Muscle layer of duodenum (tissue), 2 donors: ENCODE measurements around the gene PTAR1.

Source experiments
- H3K27ac ChIP-seq: one replicate; pipeline ENCODE4 v1.7.0; 2013; ENCODE audit warnings: mild to moderate bottlenecking, low read length
- H3K27me3 ChIP-seq: one replicate; pipeline ENCODE4 v1.7.0; 2013; ENCODE audit warnings: low read depth, mild to moderate bottlenecking, control low read depth, low read length
- H3K36me3 ChIP-seq, 2 donors: one replicate each; pipeline ENCODE4 v1.7.0; 2013; ENCODE audit warnings: low read length in 2 of 2, control low read depth in 1 of 2, mild to moderate bottlenecking in 1 of 2; ENCODE audit not compliant: insufficient read depth in 2 of 2, control insufficient read depth in 1 of 2
- H3K4me1 ChIP-seq, 2 donors: one replicate each; pipeline ENCODE4 v1.7.0; 2013; ENCODE audit warnings: low read length in 2 of 2, mild to moderate bottlenecking in 2 of 2, control low read depth in 1 of 2, moderate library complexity in 1 of 2; ENCODE audit not compliant: insufficient read depth in 2 of 2, control insufficient read depth in 1 of 2
- H3K4me3 ChIP-seq, 2 donors: one replicate each; pipeline ENCODE4 v1.7.0; 2013; ENCODE audit warnings: low read length in 2 of 2, low read depth in 1 of 2, mild to moderate bottlenecking in 1 of 2
- H3K9me3 ChIP-seq, 2 donors: one replicate each; pipeline ENCODE4 v1.7.0; 2013; ENCODE audit warnings: low read length in 2 of 2, control low read depth in 1 of 2, mild to moderate bottlenecking in 1 of 2; ENCODE audit not compliant: control insufficient read depth in 1 of 2
- donor health status: healthy.

Gene PTAR1

DNA sequence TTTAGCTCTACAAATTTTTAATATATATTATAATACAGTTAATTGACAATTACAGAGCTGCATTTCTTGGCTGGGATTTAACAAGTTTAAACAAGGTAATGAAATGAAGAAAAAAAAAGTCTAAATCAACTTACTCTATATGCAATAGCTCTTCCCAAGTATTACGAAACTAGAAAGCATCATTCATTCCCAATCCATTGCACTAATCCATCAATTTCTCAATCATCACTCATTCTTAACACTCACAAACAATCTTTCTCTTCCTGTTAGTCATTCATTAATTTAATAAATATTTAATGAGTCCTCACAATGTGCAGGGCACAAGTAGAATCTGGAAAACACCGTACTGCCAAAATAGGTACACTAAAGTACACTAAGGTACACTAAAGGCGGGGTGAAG lies 44.7 kb downstream of the PTAR1 start:
- Histone ChIP-seq H3K4me1 (no peaks in the 10 kb centered on the region), H3K36me3 (peaks cover 14 to 30% of the 10 kb centered on the region in 2 donors)

DNA sequence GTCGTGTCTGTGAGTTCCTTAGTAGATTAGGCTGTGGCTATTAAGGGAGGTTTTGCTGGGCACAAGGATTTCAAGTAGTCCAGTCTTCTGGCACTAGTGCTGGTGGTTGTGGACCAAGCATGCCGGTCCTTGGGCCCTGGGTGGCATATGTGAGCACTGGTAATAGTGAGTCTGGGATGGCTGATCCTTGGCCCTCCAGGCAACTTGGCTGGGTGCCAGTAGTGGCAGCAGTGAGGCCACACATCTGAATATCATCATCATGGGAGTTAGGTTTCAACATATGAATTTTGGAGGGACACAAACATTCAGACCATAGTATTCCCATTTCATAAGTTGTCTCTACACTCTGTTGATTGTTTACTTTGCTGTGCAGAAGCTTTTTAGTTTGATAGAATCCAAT lies 62.3 kb downstream of the PTAR1 start:
- Histone ChIP-seq H3K9me3 (peaks cover 19 to 22% of the 10 kb centered on the region in 2 donors), H3K27ac (no peak overlapping the region), H3K4me1 (no peaks in the 10 kb centered on the region), H3K4me3 (peak overlapping the region in 1 of 2 donors; percentile 19), H3K36me3 (no peaks in the 10 kb centered on the region), H3K27me3 (no peaks in the 10 kb centered on the region)

More for the DNA sequence above, 44.7 kb downstream of the PTAR1 start:
- H3K27me3 ChIP-seq: no peaks in the 10 kb centered on the region
- H3K27ac ChIP-seq: no peak overlapping the region
- H3K4me3 ChIP-seq: no peak overlapping the region
- no peaks in the 10 kb centered on the region for H3K9me3 ChIP-seq

DNA sequence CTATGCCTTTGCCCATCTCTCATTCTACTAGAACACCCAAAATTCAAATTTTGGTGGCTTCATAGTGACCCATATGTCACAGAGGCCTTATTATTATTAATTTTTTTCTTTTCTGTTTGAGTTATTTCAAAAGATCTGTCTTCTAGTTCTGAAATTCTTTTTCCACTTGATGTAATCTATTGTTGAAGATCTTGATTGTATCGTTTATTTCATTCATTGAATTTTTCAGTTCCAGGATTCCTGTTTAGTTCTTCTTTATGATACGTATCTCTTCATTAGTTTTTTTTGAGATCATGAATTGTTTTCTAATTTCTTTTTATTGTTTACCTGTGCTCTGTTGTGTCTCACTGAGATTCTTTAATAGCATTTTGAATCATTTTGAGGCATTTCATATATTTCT lies 63.0 kb downstream of the PTAR1 start:
- Histone ChIP-seq H3K9me3 (peaks cover 18 to 19% of the 10 kb centered on the region in 2 donors), H3K4me1 (no peaks in the 10 kb centered on the region)

DNA sequence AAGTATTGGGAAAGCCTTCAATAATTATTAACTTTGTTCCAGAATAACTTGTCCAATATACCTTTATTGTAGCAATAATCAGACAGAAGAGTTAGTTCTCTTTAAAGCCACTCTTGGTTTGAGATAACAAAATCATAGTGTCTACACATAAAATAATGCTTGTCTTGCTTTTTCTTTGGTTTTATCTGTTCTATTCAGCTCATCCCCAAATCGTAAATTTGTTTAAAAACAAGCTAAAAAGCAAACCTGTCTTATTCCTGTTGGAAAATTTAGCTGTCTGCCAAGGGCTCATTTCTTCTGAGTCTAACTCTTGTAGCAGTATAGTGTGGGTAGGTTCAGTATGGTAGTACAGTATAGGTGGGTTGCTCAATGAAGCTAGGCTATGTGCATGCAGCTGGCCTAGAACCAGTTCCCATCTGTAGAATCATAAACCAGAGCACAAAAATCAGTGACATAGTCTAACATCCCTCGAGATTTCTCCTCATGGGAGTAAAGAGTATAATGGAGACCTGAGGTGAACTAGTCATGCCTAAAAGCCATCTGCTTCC lies 69.7 kb downstream of the PTAR1 start:
- Histone ChIP-seq H3K27ac (no peak overlapping the region), H3K9me3 (peaks cover 0 to 4% of the 10 kb centered on the region in 2 donors), H3K4me3 (no peak overlapping the region), H3K36me3 (no peaks in the 10 kb centered on the region), H3K4me1 (no peaks in the 10 kb centered on the region), H3K27me3 (no peaks in the 10 kb centered on the region)

More for the DNA sequence above, 63.0 kb downstream of the PTAR1 start:
- Histone ChIP-seq H3K4me3 (no peak overlapping the region), H3K27me3 (no peaks in the 10 kb centered on the region), H3K36me3 (no peaks in the 10 kb centered on the region), H3K27ac (no peak overlapping the region)

DNA sequence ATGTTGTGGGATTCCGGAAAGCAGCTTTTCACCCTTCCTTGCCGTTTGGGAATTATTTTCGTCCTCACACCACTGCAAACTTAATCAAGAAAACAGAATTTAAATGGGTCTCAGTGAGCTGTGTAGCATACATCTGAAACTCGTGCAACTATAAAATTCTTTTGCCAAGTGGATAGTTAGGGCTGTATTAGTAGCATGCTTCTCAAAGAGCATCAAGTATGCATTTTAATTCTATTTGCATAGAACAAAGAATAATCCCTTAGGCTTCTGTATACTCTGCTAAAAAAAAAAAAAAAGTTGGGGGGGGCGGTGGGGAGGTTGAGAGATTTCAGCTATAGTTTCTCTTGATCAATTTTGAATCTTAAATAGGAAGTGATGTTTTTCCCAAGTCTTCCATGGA lies 75.9 kb downstream of the PTAR1 start:
- H3K27me3 ChIP-seq: no peaks in the 10 kb centered on the region
- no peak overlapping the region for H3K4me3 ChIP-seq
- no peak overlapping the region for H3K27ac ChIP-seq
- H3K36me3 ChIP-seq: no peaks in the 10 kb centered on the region
- H3K9me3 ChIP-seq: no peaks in the 10 kb centered on the region
- H3K4me1 ChIP-seq: no peaks in the 10 kb centered on the region

DNA sequence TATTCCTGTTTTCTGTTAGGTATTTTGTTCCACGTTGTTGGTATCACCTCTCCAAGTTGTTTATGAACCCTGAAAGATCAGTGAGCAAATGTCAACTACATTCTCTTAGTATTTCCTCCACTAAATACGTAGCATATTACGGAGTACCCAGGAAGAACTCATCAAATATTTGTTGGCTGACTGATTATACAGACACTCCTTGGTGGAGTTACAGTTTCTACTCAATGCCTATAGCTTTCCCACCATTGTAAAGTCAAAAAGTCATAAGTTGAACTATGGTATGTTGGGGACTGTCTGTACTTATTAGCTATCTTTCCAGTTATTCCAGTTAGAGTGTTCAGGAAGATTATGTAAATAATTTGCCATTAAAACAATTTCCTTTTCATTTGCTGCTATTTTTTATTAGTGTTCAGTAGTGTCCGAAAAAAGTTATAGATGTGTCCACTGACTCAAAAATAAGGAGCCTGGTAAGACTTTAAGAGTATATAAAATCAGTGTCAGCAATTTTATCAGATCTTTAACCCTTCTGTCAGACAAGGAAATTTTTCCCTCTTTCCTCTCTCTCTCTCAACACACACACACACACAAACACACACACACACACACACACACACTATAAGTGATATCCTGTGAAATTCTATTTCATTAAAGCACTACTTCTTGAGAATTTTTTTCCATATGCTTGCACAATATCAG lies 80.8 kb downstream of the PTAR1 start:
- H3K4me3 ChIP-seq: no peak overlapping the region
- no peaks in the 10 kb centered on the region for H3K36me3 ChIP-seq
- H3K27ac ChIP-seq: no peak overlapping the region

DNA sequence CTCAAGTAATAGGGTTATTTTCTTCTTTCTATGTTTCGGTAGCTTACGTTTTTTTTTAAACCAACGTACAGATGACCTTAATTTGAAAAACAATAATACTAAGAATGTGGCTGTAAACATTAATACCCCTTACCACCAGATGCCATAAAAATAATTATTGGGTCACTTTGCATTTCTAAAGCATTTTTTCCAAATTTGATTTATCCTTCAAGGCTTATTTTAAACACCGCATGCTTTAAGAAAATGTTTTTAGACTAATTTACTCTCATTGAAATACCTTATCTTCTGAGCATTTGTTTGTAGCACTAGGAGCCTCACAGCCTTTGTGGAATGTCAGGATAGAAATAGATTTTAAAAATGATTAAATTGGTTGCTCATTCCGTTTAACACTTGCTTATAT lies 81.9 kb downstream of the PTAR1 start:
- H3K36me3 ChIP-seq: no peaks in the 10 kb centered on the region
- H3K27ac ChIP-seq: no peak overlapping the region
- no peak overlapping the region for H3K4me3 ChIP-seq
- H3K9me3 ChIP-seq: no peaks in the 10 kb centered on the region
- H3K27me3 ChIP-seq: no peaks in the 10 kb centered on the region
- H3K4me1 ChIP-seq: peaks cover 0 to 6% of the 10 kb centered on the region in 2 donors

More for the DNA sequence above, 80.8 kb downstream of the PTAR1 start:
- Histone ChIP-seq H3K27me3 (no peaks in the 10 kb centered on the region), H3K9me3 (no peaks in the 10 kb centered on the region), H3K4me1 (no peaks in the 10 kb centered on the region)

DNA sequence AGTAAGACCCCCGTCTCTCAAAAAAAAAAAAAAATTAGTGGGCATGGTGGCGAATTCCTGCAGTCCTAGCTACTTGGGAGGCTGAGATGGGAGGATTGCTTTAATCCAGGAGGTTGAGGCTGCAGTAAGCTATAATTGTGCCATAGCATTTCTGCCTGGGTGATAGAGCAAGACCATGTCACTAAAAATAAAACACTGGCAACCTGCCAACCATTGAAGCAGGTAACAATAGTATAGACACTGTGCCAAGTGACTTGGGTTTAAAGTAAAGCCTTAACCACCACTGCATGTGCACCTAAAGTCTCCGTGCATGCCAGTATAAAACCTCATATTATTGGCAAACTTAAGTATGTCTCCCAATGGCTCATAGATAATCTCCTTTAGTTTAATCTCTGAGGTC lies 84.2 kb downstream of the PTAR1 start:
- Histone ChIP-seq H3K36me3 (no peaks in the 10 kb centered on the region), H3K27me3 (no peaks in the 10 kb centered on the region), H3K4me3 (no peak overlapping the region), H3K9me3 (no peaks in the 10 kb centered on the region), H3K27ac (no peak overlapping the region), H3K4me1 (peaks cover 0 to 18% of the 10 kb centered on the region in 2 donors)

DNA sequence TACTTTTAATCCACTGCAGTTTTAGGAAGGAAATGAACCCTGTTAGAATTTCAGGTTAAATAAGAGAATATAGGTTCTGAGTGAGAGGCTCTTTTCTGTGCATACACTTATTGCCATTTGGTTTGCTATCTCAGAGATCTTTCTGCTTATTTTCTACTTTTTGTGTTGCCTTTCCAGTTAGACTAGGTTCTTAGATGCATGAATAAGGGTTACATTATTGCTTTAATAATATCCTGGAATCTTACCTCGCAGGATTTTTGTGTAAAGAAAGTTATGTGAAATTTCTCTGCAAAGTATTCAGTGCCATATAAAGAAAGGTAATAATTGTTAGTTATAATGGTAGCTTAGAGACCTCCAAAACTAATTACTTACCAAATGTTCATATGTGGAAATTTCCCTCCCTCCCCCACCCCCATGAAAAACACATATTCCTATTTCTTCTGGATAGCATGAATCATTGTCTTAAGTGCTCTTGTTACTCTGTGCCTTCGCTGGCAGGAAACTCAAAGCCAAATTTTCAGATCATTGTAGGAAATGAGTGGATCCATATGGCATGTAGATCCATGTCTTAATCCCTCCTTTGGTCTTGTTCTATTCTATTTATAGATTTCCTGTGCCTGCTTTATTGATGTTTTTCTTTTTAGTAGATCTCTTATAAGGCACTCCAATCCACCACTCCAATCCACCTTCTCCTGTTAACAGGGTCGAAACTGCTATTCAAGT lies 84.9 kb downstream of the PTAR1 start:
- peaks cover 0 to 19% of the 10 kb centered on the region in 2 donors for H3K4me1 ChIP-seq
- no peaks in the 10 kb centered on the region for H3K36me3 ChIP-seq
- no peak overlapping the region for H3K4me3 ChIP-seq
- H3K27ac ChIP-seq: no peak overlapping the region
- no peaks in the 10 kb centered on the region for H3K27me3 ChIP-seq
- no peaks in the 10 kb centered on the region for H3K9me3 ChIP-seq

DNA sequence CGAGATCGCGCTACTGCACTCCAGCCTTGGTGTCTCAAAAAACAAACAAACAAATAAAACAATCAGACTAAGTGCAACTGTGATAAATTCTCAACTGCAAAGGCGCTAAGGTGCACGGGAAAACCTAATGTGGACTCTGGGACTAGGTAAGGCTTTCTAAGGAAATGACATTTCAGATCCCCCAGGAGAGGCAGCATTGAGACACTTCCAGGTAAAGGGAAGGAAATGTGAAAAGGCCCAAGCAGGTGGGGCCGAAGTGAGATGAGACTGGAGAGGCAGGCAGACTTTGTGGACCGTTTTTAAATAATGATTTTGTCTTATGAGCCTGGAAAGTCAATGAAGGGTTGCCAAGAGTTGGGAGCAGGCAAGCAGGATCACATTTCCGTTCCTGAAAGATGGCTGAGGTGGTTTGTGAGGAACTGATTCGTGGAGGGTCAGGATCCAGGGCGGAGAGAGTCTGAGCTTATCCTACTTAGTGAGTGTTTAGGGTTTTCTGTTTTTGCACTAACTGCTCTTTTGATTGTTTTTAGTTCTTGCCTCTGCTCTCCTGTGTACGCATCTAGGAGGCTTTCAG lies 85.6 kb downstream of the PTAR1 start:
- Histone ChIP-seq H3K36me3 (no peaks in the 10 kb centered on the region), H3K27me3 (no peaks in the 10 kb centered on the region), H3K4me1 (peaks cover 0 to 19% of the 10 kb centered on the region in 2 donors), H3K4me3 (no peak overlapping the region), H3K27ac (no peak overlapping the region), H3K9me3 (no peaks in the 10 kb centered on the region)

DNA sequence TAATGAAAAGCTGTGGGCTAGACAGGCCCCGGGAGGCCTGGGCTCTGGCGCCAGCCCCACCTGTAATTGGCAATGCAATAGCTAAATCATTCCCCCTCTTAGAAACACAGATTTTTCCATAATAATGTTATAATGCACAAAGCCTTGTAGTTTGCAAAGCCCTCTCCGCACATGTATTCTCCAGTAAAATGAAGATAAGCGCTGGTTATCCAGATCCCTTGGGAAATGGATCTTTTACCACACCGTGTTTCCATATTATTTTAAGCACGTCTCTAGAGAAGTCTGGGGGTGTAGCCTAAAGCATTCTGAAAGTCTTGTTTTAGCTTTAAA lies 86.5 kb downstream of the PTAR1 start:
- Histone ChIP-seq H3K27ac (no peak overlapping the region), H3K9me3 (no peaks in the 10 kb centered on the region), H3K36me3 (no peaks in the 10 kb centered on the region)

More for the DNA sequence above, 86.5 kb downstream of the PTAR1 start:
- Histone ChIP-seq H3K4me1 (peaks cover 0 to 19% of the 10 kb centered on the region in 2 donors), H3K27me3 (no peaks in the 10 kb centered on the region), H3K4me3 (peak overlapping the region; percentile 67 to 91)
